ENCODE measurements around the gene RAI2.

Gene RAI2

GRCh38 chrX:17860811-17861488, at the start of gene RAI2:
Gene RAI2 (minus strand): TSS chrX:17861298. CDS start chrX:17802010, 59,288 bp downstream.
- in situ Hi-C loops (cut with MboI; ENCODE audit: low pct_unique_long_range_greater_than_20kb, low sequenced_read_pairs), result no loop called here
- DNase-seq, result peak; percentile 14

GRCh38 chrX:17888421-17888820, 27.3 kb upstream of the RAI2 start:
- in situ Hi-C loops (cut with MboI; ENCODE audit: low pct_unique_long_range_greater_than_20kb, low sequenced_read_pairs), result no loop called here
- no peak for DNase-seq

- in situ Hi-C loops (cut with MboI; ENCODE audit: low pct_unique_long_range_greater_than_20kb, low sequenced_read_pairs), result no loop called here
- DNase-seq, result no peak
Observed at GRCh38 chrX:17882680-17883079, 21.6 kb upstream of the RAI2 start.

GRCh38 chrX:17878028-17878670, 17.1 kb upstream of the RAI2 start:
- in situ Hi-C loops (cut with MboI; ENCODE audit: low pct_unique_long_range_greater_than_20kb, low sequenced_read_pairs), result no loop called here
- no peak for DNase-seq

GRCh38 chrX:17876135-17876534, 15.0 kb upstream of the RAI2 start:
- no peak for DNase-seq
- in situ Hi-C loops (cut with MboI; ENCODE audit: low pct_unique_long_range_greater_than_20kb, low sequenced_read_pairs), result no loop called here

- no peak for DNase-seq
- in situ Hi-C loops (cut with MboI; ENCODE audit: low pct_unique_long_range_greater_than_20kb, low sequenced_read_pairs), result no loop called here
Observed at GRCh38 chrX:17869580-17869979, 8.5 kb upstream of the RAI2 start.

- in situ Hi-C loops (cut with MboI; ENCODE audit: low pct_unique_long_range_greater_than_20kb, low sequenced_read_pairs), result no loop called here
- DNase-seq, result peak; percentile 2
Observed at GRCh38 chrX:17861489-17862011, 452 bp upstream of the RAI2 start.

GRCh38 chrX:17860179-17860780, 818 bp downstream of the RAI2 start:
- DNase-seq, result peak; percentile 5
- in situ Hi-C loops (cut with MboI; ENCODE audit: low pct_unique_long_range_greater_than_20kb, low sequenced_read_pairs), result no loop called here

GRCh38 chrX:17859609-17860178, 1.4 kb downstream of the RAI2 start:
- in situ Hi-C loops (cut with MboI; ENCODE audit: low pct_unique_long_range_greater_than_20kb, low sequenced_read_pairs), result no loop called here
- DNase-seq, result no peak

- no peak for DNase-seq
- in situ Hi-C loops (cut with MboI; ENCODE audit: low pct_unique_long_range_greater_than_20kb, low sequenced_read_pairs), result no loop called here
Observed at GRCh38 chrX:17854531-17854930, 6.6 kb downstream of the RAI2 start.

GRCh38 chrX:17854069-17854468, 7.0 kb downstream of the RAI2 start:
- DNase-seq, result no peak
- in situ Hi-C loops (cut with MboI; ENCODE audit: low pct_unique_long_range_greater_than_20kb, low sequenced_read_pairs), result no loop called here

- DNase-seq, result no peak
- in situ Hi-C loops (cut with MboI; ENCODE audit: low pct_unique_long_range_greater_than_20kb, low sequenced_read_pairs), result no loop called here
Observed at GRCh38 chrX:17851874-17852273, 9.2 kb downstream of the RAI2 start.

- no peak for DNase-seq
- in situ Hi-C loops (cut with MboI; ENCODE audit: low pct_unique_long_range_greater_than_20kb, low sequenced_read_pairs), result no loop called here
Observed at GRCh38 chrX:17848545-17849265, 12.4 kb downstream of the RAI2 start.

- in situ Hi-C loops (cut with MboI; ENCODE audit: low pct_unique_long_range_greater_than_20kb, low sequenced_read_pairs), result no loop called here
- DNase-seq, result no peak
Observed at GRCh38 chrX:17846045-17846444, 15.1 kb downstream of the RAI2 start.

GRCh38 chrX:17844236-17844635, 16.9 kb downstream of the RAI2 start:
- in situ Hi-C loops (cut with MboI; ENCODE audit: low pct_unique_long_range_greater_than_20kb, low sequenced_read_pairs), result no loop called here
- DNase-seq, result no peak

GRCh38 chrX:17842769-17843525, 18.2 kb downstream of the RAI2 start:
- in situ Hi-C loops (cut with MboI; ENCODE audit: low pct_unique_long_range_greater_than_20kb, low sequenced_read_pairs), result no loop called here

GRCh38 chrX:17839269-17839668, 21.8 kb downstream of the RAI2 start:
- no peak for DNase-seq
- in situ Hi-C loops (cut with MboI; ENCODE audit: low pct_unique_long_range_greater_than_20kb, low sequenced_read_pairs), result no loop called here

More at GRCh38 chrX:17842769-17843525, 18.2 kb downstream of the RAI2 start:
- no peak for DNase-seq

- in situ Hi-C loops (cut with MboI; ENCODE audit: low pct_unique_long_range_greater_than_20kb, low sequenced_read_pairs), result no loop called here
- DNase-seq, result no peak
Observed at GRCh38 chrX:17836830-17837229, 24.3 kb downstream of the RAI2 start.

- in situ Hi-C loops (cut with MboI; ENCODE audit: low pct_unique_long_range_greater_than_20kb, low sequenced_read_pairs), result no loop called here
- DNase-seq, result no peak
Observed at GRCh38 chrX:17833954-17834353, 27.1 kb downstream of the RAI2 start.

Measured in KBM-7 (cell line).